Upper lobe of right lung (tissue), 1 donor: ENCODE measurements around the gene ZDHHC11. TPM values are rescaled to one million over a fixed set of nuclear protein-coding genes. Genes with fewer than 3 reads are reported as not detected.
"Not testable (repeated sequence)": the region's sequence is repeated elsewhere in the genome, so short reads cannot be mapped to it uniquely, and the experiment has no call there.

Experiments
- ATAC-seq: fragments of 200-7000 bp; cut with Tn5 transposase; one replicate; pipeline ENCODE4 v1.9.1; 2020; ENCODE audit warnings: mild to moderate bottlenecking, moderate library complexity
- DNase-seq: peaks from one replicate; pipeline ENCODE4 v3.0.0-alpha.2; 2020
- H3K27ac ChIP-seq: fragments of 200-600 bp; one replicate; pipeline ENCODE4 v1.8.0; 2022
- H3K27me3 ChIP-seq: fragments of 200-600 bp; one replicate; pipeline ENCODE4 v1.8.0; 2022; ENCODE audit warnings: mild to moderate bottlenecking
- H3K36me3 ChIP-seq: fragments of 200-600 bp; one replicate; pipeline ENCODE4 v1.8.0; 2022
- H3K4me1 ChIP-seq: fragments of 200-600 bp; one replicate; pipeline ENCODE4 v1.8.0; 2022
- H3K4me3 ChIP-seq: fragments of 200-600 bp; one replicate; pipeline ENCODE4 v1.8.0; 2022; ENCODE audit warnings: mild to moderate bottlenecking
- H3K9me3 ChIP-seq: fragments of 200-600 bp; one replicate; pipeline ENCODE4 v1.8.0; 2022
- CTCF ChIP-seq: fragments of 200-600 bp; IDR thresholded peaks from one replicate; pipeline ENCODE4 v1.8.0; 2022; ENCODE audit warnings: antibody characterized with exemption
- intact Hi-C: fragments of 100-400 bp; cut with DNase I; formaldehyde crosslinking; loops from one replicate; pipeline ENCODE4 v1.11.0; 2022
- total RNA-seq: library from RNA; stranded (reverse); fragmentation: NEBNext Ultra II Directional; extraction: Animal tissue kit (Norgen Biotek cat#: 25700); gene quantifications from one replicate; pipeline ENCODE4 v1.2.1, GENCODE V29; 2021
- donor health status: DM: no; HTN: yes; CAD: no; lungs with severe emphysema.

The ZDHHC11 gene
- total RNA-seq, 1 donor from 2014 or later = 12.6 TPM

GRCh38 chr5:854966-855743 lies 4.4 kb upstream of the ZDHHC11 start:
- no peak for ATAC-seq
- Histone ChIP-seq H3K36me3 (no peaks in the 10 kb centered on the region), H3K9me3 (no peaks in the 10 kb centered on the region), H3K4me3 (no peak overlapping the region), H3K27me3 (peaks cover 16% of the 10 kb centered on the region), H3K27ac (no peak overlapping the region), H3K4me1 (no peaks in the 10 kb centered on the region)
- intact Hi-C loops = no loop called here
- TF ChIP-seq CTCF = no peak
- DNase-seq = peak; percentile 44

GRCh38 chr5:854217-854616 lies 3.4 kb upstream of the ZDHHC11 start:
- Histone ChIP-seq H3K4me1 (no peaks in the 10 kb centered on the region), H3K4me3 (no peak overlapping the region), H3K27ac (no peak overlapping the region), H3K36me3 (no peaks in the 10 kb centered on the region), H3K9me3 (no peaks in the 10 kb centered on the region), H3K27me3 (peaks cover 19% of the 10 kb centered on the region)
- peak; percentile 48 for DNase-seq
- no peak for ATAC-seq
- TF ChIP-seq CTCF = no peak
- intact Hi-C loops = no loop called here

GRCh38 chr5:853416-854090 lies 2.8 kb upstream of the ZDHHC11 start:
- ATAC-seq, H3K9me3 ChIP-seq, H3K27ac ChIP-seq, H3K4me1 ChIP-seq, H3K4me3 ChIP-seq, H3K36me3 ChIP-seq, intact Hi-C loops: not testable (repeated sequence)
- peaks cover 19% of the 10 kb centered on the region for H3K27me3 ChIP-seq
- peak; percentile 57 for DNase-seq

- ATAC-seq (no peak), DNase-seq (peak; percentile 48)
- no peak overlapping the region for H3K27ac ChIP-seq
- peaks cover 19% of the 10 kb centered on the region for H3K27me3 ChIP-seq
- H3K36me3 ChIP-seq = no peaks in the 10 kb centered on the region
- intact Hi-C loops = no loop called here
- H3K4me3 ChIP-seq = no peak overlapping the region
- H3K9me3 ChIP-seq = no peaks in the 10 kb centered on the region
- no peaks in the 10 kb centered on the region for H3K4me1 ChIP-seq
- TF ChIP-seq CTCF = no peak
Observed at GRCh38 chr5:852431-853401, 1.9 kb upstream of the ZDHHC11 start.

- H3K4me1 ChIP-seq = no peaks in the 10 kb centered on the region
- ATAC-seq (no peak), DNase-seq (no peak)
- peaks cover 19% of the 10 kb centered on the region for H3K27me3 ChIP-seq
- H3K4me3 ChIP-seq = no peak overlapping the region
- H3K9me3 ChIP-seq = no peaks in the 10 kb centered on the region
- no peaks in the 10 kb centered on the region for H3K36me3 ChIP-seq
- intact Hi-C loops = no loop called here
- H3K27ac ChIP-seq = no peak overlapping the region
- no peak for TF ChIP-seq CTCF
Observed at GRCh38 chr5:852018-852417, 1.2 kb upstream of the ZDHHC11 start.
